ENCODE measurements around the gene SQSTM1. TPM values are rescaled to one million over a fixed set of nuclear protein-coding genes. Genes with fewer than 3 reads are reported as not detected.

SQSTM1 gene
- total RNA-seq, 1 experiment from 2014 or later: 715 TPM

- Histone ChIP-seq H3K4me2 (no peak overlapping the region), H2AFZ (no peak overlapping the region), H3K9me3 (ENCODE audit: insufficient read depth, low read depth) (no peaks in the 10 kb centered on the region), H3K36me3 (ENCODE audit: low read depth) (no peaks in the 10 kb centered on the region; the same call in 1 of the 2 replicates), H3F3A (ENCODE audit: insufficient read depth, low read depth) (peaks cover 29% of the 10 kb centered on the region), H3K27ac (no peak overlapping the region), H3K79me2 (ENCODE audit: low read depth) (peaks cover 9% of the 10 kb centered on the region; the same call in 1 of the 2 replicates), H3K4me3 (no peak overlapping the region), H4K20me1 (ENCODE audit: insufficient read depth) (no peaks in the 10 kb centered on the region; the same call in 1 of the 2 replicates), H3K4me1 (replicated peaks; ENCODE audit: insufficient read depth) (peaks cover 17% of the 10 kb centered on the region), H3K9me2 (ENCODE audit: insufficient read depth) (no peaks in the 10 kb centered on the region), H3K27me3 (ENCODE audit: insufficient read depth, low read depth) (no peaks in the 10 kb centered on the region)
- POLR2A ChIA-PET (ENCODE audit: unreplicated experiment): interaction anchor here (0.6 kb wide), 1 partner anchor 13 kb away, joined by 3 read pairs; no protein-coding TSS in a partner anchor
- DNase-seq: no peak
- intact Hi-C loops (cut with micrococcal nuclease; ENCODE audit: unreplicated experiment): no loop called here
- CTCF ChIA-PET: no interaction called here
- no TSS peak for BruUV-seq (replicated peaks)
- no peak for TF ChIP-seq CTCF (conservative IDR thresholded peaks at IDR 0.05)
- TF ChIP-seq EZH2 (IDR thresholded peaks at IDR 0.05; ENCODE audit: low read depth): no peak
These were observed 27.9 kb upstream of the SQSTM1 start for GRCh38 chr5:179792612-179793467.

GRCh38 chr5:179793468-179794139, 27.1 kb upstream of the SQSTM1 start, which contains the start of gene LTC4S:
TSS of gene LTC4S (plus strand) at chr5:179793986. CDS start at chr5:179794081, 95 bp downstream.
- ChIA-PET POLR2A (ENCODE audit: unreplicated experiment) (interaction anchor here (0.6 kb wide), 1 partner anchor 14 kb away, joined by 3 read pairs; no protein-coding TSS in a partner anchor), CTCF (no interaction called here)
- H3K4me1 ChIP-seq (replicated peaks; ENCODE audit: insufficient read depth): peaks cover 17% of the 10 kb centered on the region
- no peaks in the 10 kb centered on the region for H3K27me3 ChIP-seq (ENCODE audit: insufficient read depth, low read depth)
- H2AFZ ChIP-seq: no peak within 1 kb of the TSS
- H3K4me3 ChIP-seq: peak within 1 kb of the TSS; percentile 86
- no peak within 1 kb of the TSS for H3K27ac ChIP-seq
- H3K79me2 ChIP-seq (ENCODE audit: low read depth): peaks cover 9% of the 10 kb centered on the region; the same call in 1 of the 2 replicates
- BruUV-seq (replicated peaks): no TSS peak
- no peaks in the 10 kb centered on the region; the same call in 1 of the 2 replicates for H3K36me3 ChIP-seq (ENCODE audit: low read depth)
- TF ChIP-seq CTCF (conservative IDR thresholded peaks at IDR 0.05): no peak
- TF ChIP-seq EZH2 (IDR thresholded peaks at IDR 0.05; ENCODE audit: low read depth): no peak
- intact Hi-C loops (cut with micrococcal nuclease; ENCODE audit: unreplicated experiment): loop anchor here (2.0 kb wide), 1 partner anchor 61 kb away; the partner anchor contains the start of gene MAML1
- peak within 1 kb of the TSS; percentile 93 for H3K4me2 ChIP-seq
- no peaks in the 10 kb centered on the region for H3K9me2 ChIP-seq (ENCODE audit: insufficient read depth)
- H3K9me3 ChIP-seq (ENCODE audit: insufficient read depth, low read depth): no peaks in the 10 kb centered on the region
- no peak for DNase-seq
- peaks cover 28% of the 10 kb centered on the region for H3F3A ChIP-seq (ENCODE audit: insufficient read depth, low read depth)
- H4K20me1 ChIP-seq (ENCODE audit: insufficient read depth): no peaks in the 10 kb centered on the region; the same call in 1 of the 2 replicates

- no peak overlapping the region for H2AFZ ChIP-seq
- POLR2A ChIA-PET (ENCODE audit: unreplicated experiment): no interaction called here
- H3F3A ChIP-seq (ENCODE audit: insufficient read depth, low read depth): peaks cover 28% of the 10 kb centered on the region
- TF ChIP-seq EZH2 (IDR thresholded peaks at IDR 0.05; ENCODE audit: low read depth) (no peak), CTCF (conservative IDR thresholded peaks at IDR 0.05) (no peak)
- intact Hi-C loops (cut with micrococcal nuclease; ENCODE audit: unreplicated experiment): loop anchor here (2.0 kb wide), 1 partner anchor 61 kb away; the partner anchor contains the start of gene MAML1
- no peak for DNase-seq
- CTCF ChIA-PET: no interaction called here
- H3K79me2 ChIP-seq (ENCODE audit: low read depth): peaks cover 9% of the 10 kb centered on the region; the same call in 1 of the 2 replicates
- no peaks in the 10 kb centered on the region; the same call in none of the 2 replicates for H4K20me1 ChIP-seq (ENCODE audit: insufficient read depth)
- no TSS peak for BruUV-seq (replicated peaks)
- no peaks in the 10 kb centered on the region for H3K9me2 ChIP-seq (ENCODE audit: insufficient read depth)
- H3K36me3 ChIP-seq (ENCODE audit: low read depth): no peaks in the 10 kb centered on the region; the same call in 1 of the 2 replicates
- no peak overlapping the region for H3K4me3 ChIP-seq
- peak overlapping the region; percentile 93 for H3K4me2 ChIP-seq
- H3K27ac ChIP-seq: no peak overlapping the region
- no peaks in the 10 kb centered on the region for H3K9me3 ChIP-seq (ENCODE audit: insufficient read depth, low read depth)
- H3K27me3 ChIP-seq (ENCODE audit: insufficient read depth, low read depth): no peaks in the 10 kb centered on the region
- peaks cover 17% of the 10 kb centered on the region for H3K4me1 ChIP-seq (replicated peaks; ENCODE audit: insufficient read depth)
These were observed 26.5 kb upstream of the SQSTM1 start for GRCh38 chr5:179794171-179794570.

Data from PC-9 (cell line).